NCI-H146 (cell line): Measurements from ENCODE around the gene ALG11.

ENCODE experiments used
- DNase-seq: peaks from one replicate; lab custom pipeline; 2025; lab: John Stamatoyannopoulos, UW

Gene ALG11

GRCh38 chr13:51997641-51998330, 14.4 kb upstream of the ALG11 start:
- DNase-seq, result peak; percentile 85

- DNase-seq, result peak; percentile 59
These were observed 13.3 kb upstream of the ALG11 start for GRCh38 chr13:51998723-51999509.

- no peak for DNase-seq
These were observed 12.7 kb upstream of the ALG11 start for GRCh38 chr13:51999510-51999911.

GRCh38 chr13:51999921-52000320, 12.3 kb upstream of the ALG11 start:
- DNase-seq, result no peak

GRCh38 chr13:52001120-52001731, 11.0 kb upstream of the ALG11 start:
- peak; percentile 63 for DNase-seq

GRCh38 chr13:52002361-52002760, 9.8 kb upstream of the ALG11 start:
- no peak for DNase-seq

- peak; percentile 19 for DNase-seq
These were observed 8.7 kb upstream of the ALG11 start for GRCh38 chr13:52003541-52003940.

- DNase-seq, result no peak
These were observed 7.6 kb upstream of the ALG11 start for GRCh38 chr13:52004511-52005170.

- no peak for DNase-seq
These were observed 6.2 kb upstream of the ALG11 start for GRCh38 chr13:52005841-52006522.

GRCh38 chr13:52006523-52007245, 5.5 kb upstream of the ALG11 start:
- peak; percentile 21 for DNase-seq

GRCh38 chr13:52009946-52010345, 2.3 kb upstream of the ALG11 start:
- DNase-seq, result no peak

- peak; percentile 23 for DNase-seq
These were observed 1.1 kb upstream of the ALG11 start, which contains the start of gene ATP7B for GRCh38 chr13:52010890-52011631. Gene ATP7B (minus strand): TSS chr13:52011450. CDS start chr13:52011337, 113 bp downstream.

GRCh38 chr13:52012512-52012836, 276 bp downstream of the ALG11 start:
- DNase-seq, result no peak

GRCh38 chr13:52016296-52016695, 4.1 kb downstream of the ALG11 start:
- no peak for DNase-seq

- DNase-seq, result no peak
These were observed 8.0 kb downstream of the ALG11 start for GRCh38 chr13:52020191-52020590.

- DNase-seq, result no peak
These were observed 10.2 kb downstream of the ALG11 start for GRCh38 chr13:52022356-52022755.

GRCh38 chr13:52024481-52024880, 12.3 kb downstream of the ALG11 start, which contains the start of gene UTP14C:
Gene UTP14C (plus strand): TSS chr13:52024691. CDS start chr13:52028805, 4,114 bp downstream.
- DNase-seq, result no peak

- DNase-seq, result no peak
These were observed 13.5 kb downstream of the ALG11 start for GRCh38 chr13:52025475-52026245.

- DNase-seq, result no peak
These were observed 14.0 kb downstream of the ALG11 start for GRCh38 chr13:52026246-52026626.

- DNase-seq, result no peak
These were observed 15.6 kb downstream of the ALG11 start for GRCh38 chr13:52027832-52028231.
